Memory B cell (primary cell): ENCODE measurements around the gene FNDC5.

Experiments used
- ATAC-seq: fragments of 150-1000 bp; cut with Tn5 transposase; 2 replicates; pipeline ENCODE4 v1.10.0; 2021; ENCODE audit warnings: low read depth, mild to moderate bottlenecking, moderate library complexity
- DNase-seq, 2 donors: peaks; one replicate each; pipeline ENCODE4 v3.0.0; 2022; ENCODE audit warnings: low spot score in 2 of 2
- H3K27ac Mint-ChIP-seq: one replicate; pipeline ENCODE4 v1.8.0; 2022; ENCODE audit warnings: mild to moderate bottlenecking, moderate library complexity, mixed read lengths
- H3K27me3 Mint-ChIP-seq: one replicate; pipeline ENCODE4 v1.8.0; 2022; ENCODE audit warnings: mixed read lengths
- H3K36me3 Mint-ChIP-seq: one replicate; pipeline ENCODE4 v1.8.0; 2022; ENCODE audit warnings: mild to moderate bottlenecking, mixed read lengths
- H3K4me1 Mint-ChIP-seq: one replicate; pipeline ENCODE4 v1.8.0; 2022; ENCODE audit warnings: mixed read lengths
- H3K4me3 Mint-ChIP-seq: one replicate; pipeline ENCODE4 v1.8.0; 2022; ENCODE audit warnings: mild to moderate bottlenecking, moderate library complexity, mixed read lengths
- H3K9me3 Mint-ChIP-seq: one replicate; pipeline ENCODE4 v1.8.0; 2022; ENCODE audit warnings: mixed read lengths

FNDC5 gene

GRCh38 chr1:32892368-32893197 lies 21.9 kb upstream of the FNDC5 start:
- Mint-ChIP-seq H3K27ac (no peak overlapping the region), H3K4me3 (peak overlapping the region; percentile 71), H3K27me3 (peaks cover 35% of the 10 kb centered on the region), H3K36me3 (peaks cover 2% of the 10 kb centered on the region), H3K9me3 (no peaks in the 10 kb centered on the region), H3K4me1 (peaks cover 8% of the 10 kb centered on the region)
- DNase-seq: peak; percentile 50 to 59
- peak; percentile 86 for ATAC-seq

GRCh38 chr1:32891630-32892029 lies 20.9 kb upstream of the FNDC5 start:
- Mint-ChIP-seq H3K27ac (no peak overlapping the region), H3K4me1 (peaks cover 12% of the 10 kb centered on the region), H3K4me3 (no peak overlapping the region), H3K9me3 (no peaks in the 10 kb centered on the region), H3K36me3 (peaks cover 2% of the 10 kb centered on the region), H3K27me3 (peaks cover 42% of the 10 kb centered on the region)
- no peak for DNase-seq
- no peak for ATAC-seq

GRCh38 chr1:32891241-32891570 lies 20.5 kb upstream of the FNDC5 start:
- Mint-ChIP-seq H3K27ac (no peak overlapping the region), H3K36me3 (peaks cover 2% of the 10 kb centered on the region), H3K4me3 (no peak overlapping the region), H3K27me3 (peaks cover 43% of the 10 kb centered on the region), H3K9me3 (no peaks in the 10 kb centered on the region), H3K4me1 (peaks cover 12% of the 10 kb centered on the region)
- ATAC-seq (no peak), DNase-seq (no peak)

GRCh38 chr1:32890516-32891240 lies 20.0 kb upstream of the FNDC5 start:
- H3K9me3 Mint-ChIP-seq: no peaks in the 10 kb centered on the region
- no peak overlapping the region for H3K27ac Mint-ChIP-seq
- DNase-seq: no peak
- peaks cover 2% of the 10 kb centered on the region for H3K36me3 Mint-ChIP-seq
- H3K4me1 Mint-ChIP-seq: peaks cover 15% of the 10 kb centered on the region
- ATAC-seq: no peak
- peaks cover 44% of the 10 kb centered on the region for H3K27me3 Mint-ChIP-seq
- no peak overlapping the region for H3K4me3 Mint-ChIP-seq

GRCh38 chr1:32889731-32890278 lies 19.1 kb upstream of the FNDC5 start:
- Mint-ChIP-seq H3K27ac (no peak overlapping the region), H3K9me3 (no peaks in the 10 kb centered on the region), H3K4me3 (no peak overlapping the region), H3K36me3 (peaks cover 4% of the 10 kb centered on the region), H3K27me3 (peaks cover 51% of the 10 kb centered on the region), H3K4me1 (peaks cover 21% of the 10 kb centered on the region)
- no peak for DNase-seq
- no peak for ATAC-seq

GRCh38 chr1:32888677-32889420 lies 18.1 kb upstream of the FNDC5 start:
- H3K27ac Mint-ChIP-seq: no peak overlapping the region

GRCh38 chr1:32888134-32888533 lies 17.4 kb upstream of the FNDC5 start:
- no peak for ATAC-seq
- peaks cover 21% of the 10 kb centered on the region for H3K4me1 Mint-ChIP-seq
- H3K27ac Mint-ChIP-seq: no peak overlapping the region
- peaks cover 4% of the 10 kb centered on the region for H3K36me3 Mint-ChIP-seq
- peaks cover 59% of the 10 kb centered on the region for H3K27me3 Mint-ChIP-seq
- H3K9me3 Mint-ChIP-seq: no peaks in the 10 kb centered on the region
- DNase-seq: no peak
- no peak overlapping the region for H3K4me3 Mint-ChIP-seq

More at GRCh38 chr1:32888677-32889420, 18.1 kb upstream of the FNDC5 start:
- no peaks in the 10 kb centered on the region for H3K9me3 Mint-ChIP-seq
- ATAC-seq (no peak), DNase-seq (no peak)
- no peak overlapping the region for H3K4me3 Mint-ChIP-seq
- peaks cover 24% of the 10 kb centered on the region for H3K4me1 Mint-ChIP-seq
- H3K36me3 Mint-ChIP-seq: peaks cover 4% of the 10 kb centered on the region
- H3K27me3 Mint-ChIP-seq: peaks cover 54% of the 10 kb centered on the region

GRCh38 chr1:32887623-32888022 lies 16.9 kb upstream of the FNDC5 start:
- H3K27me3 Mint-ChIP-seq: peaks cover 58% of the 10 kb centered on the region
- ATAC-seq (no peak), DNase-seq (no peak)
- no peak overlapping the region for H3K27ac Mint-ChIP-seq
- H3K9me3 Mint-ChIP-seq: no peaks in the 10 kb centered on the region
- no peak overlapping the region for H3K4me3 Mint-ChIP-seq
- peaks cover 4% of the 10 kb centered on the region for H3K36me3 Mint-ChIP-seq
- peaks cover 20% of the 10 kb centered on the region for H3K4me1 Mint-ChIP-seq

- peaks cover 2% of the 10 kb centered on the region for H3K36me3 Mint-ChIP-seq
- no peak overlapping the region for H3K27ac Mint-ChIP-seq
- ATAC-seq (no peak), DNase-seq (no peak)
- no peaks in the 10 kb centered on the region for H3K9me3 Mint-ChIP-seq
- H3K4me3 Mint-ChIP-seq: no peak overlapping the region
- peaks cover 16% of the 10 kb centered on the region for H3K4me1 Mint-ChIP-seq
- peaks cover 51% of the 10 kb centered on the region for H3K27me3 Mint-ChIP-seq
Observed at GRCh38 chr1:32886828-32887414, 16.2 kb upstream of the FNDC5 start.

GRCh38 chr1:32886004-32886827 lies 15.5 kb upstream of the FNDC5 start, which contains the start of gene HPCA:
HPCA (plus strand) TSS chr1:32886491; CDS start chr1:32888899, 2,408 bp downstream.
- H3K27ac Mint-ChIP-seq: no peak within 1 kb of the TSS
- no peaks in the 10 kb centered on the region for H3K9me3 Mint-ChIP-seq
- H3K4me1 Mint-ChIP-seq: peaks cover 16% of the 10 kb centered on the region
- ATAC-seq (peak; percentile 77), DNase-seq (peak; percentile 28 to 43)
- H3K36me3 Mint-ChIP-seq: peaks cover 2% of the 10 kb centered on the region
- H3K4me3 Mint-ChIP-seq: peak within 1 kb of the TSS; percentile 18
- peaks cover 47% of the 10 kb centered on the region for H3K27me3 Mint-ChIP-seq

GRCh38 chr1:32885676-32886003 lies 14.9 kb upstream of the FNDC5 start:
- H3K4me3 Mint-ChIP-seq: peak overlapping the region; percentile 18

GRCh38 chr1:32884726-32885125 lies 14.0 kb upstream of the FNDC5 start:
- DNase-seq (no peak), ATAC-seq (no peak)
- Mint-ChIP-seq H3K4me3 (no peak overlapping the region), H3K27me3 (peaks cover 40% of the 10 kb centered on the region), H3K9me3 (no peaks in the 10 kb centered on the region), H3K27ac (no peak overlapping the region), H3K4me1 (peaks cover 16% of the 10 kb centered on the region), H3K36me3 (peaks cover 2% of the 10 kb centered on the region)

More at GRCh38 chr1:32885676-32886003, 14.9 kb upstream of the FNDC5 start:
- Mint-ChIP-seq H3K27ac (no peak overlapping the region), H3K27me3 (peaks cover 47% of the 10 kb centered on the region), H3K4me1 (peaks cover 16% of the 10 kb centered on the region), H3K9me3 (no peaks in the 10 kb centered on the region), H3K36me3 (peaks cover 2% of the 10 kb centered on the region)
- no peak for DNase-seq
- no peak for ATAC-seq

GRCh38 chr1:32884032-32884372 lies 13.3 kb upstream of the FNDC5 start:
- no peak overlapping the region for H3K27ac Mint-ChIP-seq
- H3K9me3 Mint-ChIP-seq: no peaks in the 10 kb centered on the region
- H3K4me1 Mint-ChIP-seq: peaks cover 16% of the 10 kb centered on the region
- no peak for DNase-seq
- H3K27me3 Mint-ChIP-seq: peaks cover 36% of the 10 kb centered on the region
- H3K36me3 Mint-ChIP-seq: peaks cover 2% of the 10 kb centered on the region
- H3K4me3 Mint-ChIP-seq: no peak overlapping the region
- no peak for ATAC-seq
